H1 (cell line): ENCODE results near the gene RASSF4. TPM values are rescaled to one million over a fixed set of nuclear protein-coding genes. Genes with fewer than 3 reads are reported as not detected.

ENCODE experiments used
- CTCF ChIA-PET: fragments of 300-600 bp; sonication (Branson Sonifier 250); formaldehyde crosslinking; loops from one replicate; lab custom pipeline; 2021; ENCODE audit not compliant: partially characterized antibody; lab: Charles Lee
- POLR2A ChIA-PET: fragments of 300-600 bp; sonication (Branson Sonifier 250); formaldehyde crosslinking; loops from one replicate; lab custom pipeline; 2021; ENCODE audit warnings: inconsistent platforms; ENCODE audit not compliant: partially characterized antibody; lab: Charles Lee
- DNase-seq, 2 experiments: peaks; one replicate each; pipeline versions ENCODE4 v3.0.0 to v3.0.0-alpha.2; 2010 to 2022; ENCODE audit warnings: low spot score in 2 of 2, low read depth in 1 of 2, mixed read lengths in 1 of 2
- FAIRE-seq: peaks from 2 replicates; lab custom pipeline; 2011; peaks lifted over from hg19 to GRCh38; lab: Jason Lieb, UNC
- H2AFZ ChIP-seq: 2 replicates; pipeline ENCODE4 v1.8.1; 2012; ENCODE audit warnings: low read length, inconsistent platforms
- H2AK5ac ChIP-seq: 2 replicates; pipeline ENCODE4 v1.6.1; 2013; ENCODE audit warnings: low read depth, low read length
- H2BK120ac ChIP-seq: replicated peaks from 2 replicates; pipeline ENCODE3; 2013; ENCODE audit warnings: low read depth, low read length, inconsistent platforms
- H2BK12ac ChIP-seq: 2 replicates; pipeline ENCODE4 v1.6.1; 2013; ENCODE audit warnings: low read depth, low read length
- H2BK15ac ChIP-seq: 2 replicates; pipeline ENCODE4 v1.6.1; 2013; ENCODE audit warnings: low read length
- H2BK20ac ChIP-seq: 2 replicates; pipeline ENCODE4 v1.6.1; 2013; ENCODE audit warnings: low read length
- H2BK5ac ChIP-seq: 2 replicates; pipeline ENCODE4 v1.6.1; 2013; ENCODE audit warnings: low read depth, low read length
- H3K14ac ChIP-seq: 2 replicates; pipeline ENCODE4 v1.6.1; 2013; ENCODE audit warnings: inconsistent platforms; ENCODE audit not compliant: insufficient read length
- H3K18ac ChIP-seq: 2 replicates; pipeline ENCODE4 v1.6.1; 2013; ENCODE audit warnings: low read length; ENCODE audit errors: extremely low read depth
- H3K23ac ChIP-seq: 2 replicates; pipeline ENCODE4 v1.6.1; 2013; ENCODE audit warnings: inconsistent platforms; ENCODE audit not compliant: insufficient read length
- H3K23me2 ChIP-seq: 2 replicates; pipeline ENCODE4 v1.6.1; 2013; ENCODE audit warnings: low read depth, low read length
- H3K27ac ChIP-seq: 2 replicates; pipeline ENCODE4 v1.6.1; 2011; ENCODE audit warnings: low read depth, low read length, inconsistent platforms
- H3K27me3 ChIP-seq, 4 experiments: replicated peaks in 1 of 4; 1 replicate in 1 of 4; 2 replicates in 3 of 4; pipeline versions ENCODE4 v1.6.1 to v1.8.1; 2011 to 2013; ENCODE audit warnings: low read length in 3 of 4, mild to moderate bottlenecking in 3 of 4, inconsistent platforms in 2 of 4, mixed read lengths in 2 of 4, moderate library complexity in 1 of 4; ENCODE audit not compliant: control insufficient read depth in 3 of 4, insufficient read depth in 3 of 4; ENCODE audit errors: extremely low read depth in 1 of 4
- H3K36me3 ChIP-seq, 4 experiments: 2 replicates each; pipeline versions ENCODE4 v1.6.1 to v1.8.1; 2011 to 2013; ENCODE audit warnings: mild to moderate bottlenecking in 4 of 4, low read length in 3 of 4, moderate library complexity in 2 of 4, control low read depth in 1 of 4, inconsistent platforms in 1 of 4; ENCODE audit not compliant: insufficient read depth in 4 of 4, control insufficient read depth in 2 of 4
- H3K4ac ChIP-seq: replicated peaks from 2 replicates; pipeline ENCODE3; 2013; ENCODE audit warnings: low read length, low read depth, mixed read lengths, inconsistent platforms; ENCODE audit not compliant: insufficient read length
- H3K4me1 ChIP-seq, 4 experiments: replicated peaks in 1 of 4; 1 replicate in 1 of 4; 2 replicates in 3 of 4; pipeline versions ENCODE4 v1.6.1 to v1.8.1; 2011 to 2013; ENCODE audit warnings: low read length in 3 of 4, inconsistent platforms in 2 of 4, mixed read lengths in 1 of 4; ENCODE audit not compliant: insufficient read depth in 4 of 4, control insufficient read depth in 3 of 4
- H3K4me2 ChIP-seq, 2 experiments: 2 replicates each; pipeline versions ENCODE4 v1.6.1 to v1.8.1; 2011 to 2013; ENCODE audit warnings: low read depth in 2 of 2, low read length in 2 of 2, control low read depth in 1 of 2, inconsistent platforms in 1 of 2, mild to moderate bottlenecking in 1 of 2; ENCODE audit not compliant: insufficient read depth in 1 of 2
- H3K4me3 ChIP-seq, 4 experiments: fragments of 200-600, 300-600 bp in 1 of 4; sonication (generic), shearing (Covaris generic), sonication (Bioruptor Twin) in 1 of 4; 2 replicates each; pipeline versions ENCODE4 v1.5.1 to v1.8.1; 2011 to 2016; ENCODE audit warnings: low read length in 4 of 4, low read depth in 3 of 4, control low read depth in 2 of 4, inconsistent platforms in 2 of 4, mild to moderate bottlenecking in 2 of 4, mixed read lengths in 1 of 4, moderate library complexity in 1 of 4; ENCODE audit not compliant: insufficient read depth in 2 of 4; ENCODE audit errors: extremely low read depth in 1 of 4
- H3K56ac ChIP-seq: replicated peaks from 2 replicates; pipeline ENCODE3; 2013; ENCODE audit warnings: low read depth, mild to moderate bottlenecking, mixed read lengths, low read length, inconsistent platforms; ENCODE audit not compliant: insufficient read length
- H3K79me1 ChIP-seq: 2 replicates; pipeline ENCODE4 v1.6.1; 2013; ENCODE audit warnings: low read depth, low read length, control low read depth
- H3K79me2 ChIP-seq, 2 experiments: 2 replicates each; pipeline versions ENCODE4 v1.6.1 to v1.8.1; 2012 to 2013; ENCODE audit warnings: low read length in 2 of 2, mild to moderate bottlenecking in 2 of 2, inconsistent platforms in 1 of 2; ENCODE audit not compliant: insufficient read depth in 2 of 2, control insufficient read depth in 1 of 2
- H3K9ac ChIP-seq, 4 experiments: replicated peaks in 1 of 4; 1 replicate in 1 of 4; 2 replicates in 3 of 4; pipeline versions ENCODE4 v1.6.1 to v1.8.1; 2011 to 2013; ENCODE audit warnings: low read depth in 3 of 4, low read length in 3 of 4, control low read depth in 2 of 4, mild to moderate bottlenecking in 2 of 4, moderate library complexity in 2 of 4, inconsistent platforms in 1 of 4; ENCODE audit errors: extremely low read depth in 1 of 4
- H3K9me3 ChIP-seq, 2 experiments: 2 replicates each; pipeline versions ENCODE4 v1.6.1 to v1.8.1; 2012 to 2013; ENCODE audit warnings: mild to moderate bottlenecking in 2 of 2, moderate library complexity in 2 of 2, control low read depth in 1 of 2, inconsistent platforms in 1 of 2, low read depth in 1 of 2, low read length in 1 of 2, mixed read lengths in 1 of 2; ENCODE audit not compliant: insufficient read depth in 2 of 2
- H4K20me1 ChIP-seq, 2 experiments: replicated peaks in 1 of 2; 2 replicates each; pipeline versions ENCODE3 to v1.8.1; 2011 to 2013; ENCODE audit warnings: inconsistent platforms in 2 of 2, low read length in 2 of 2, mild to moderate bottlenecking in 1 of 2; ENCODE audit not compliant: insufficient read depth in 2 of 2, control insufficient read depth in 1 of 2
- H4K5ac ChIP-seq: 2 replicates; pipeline ENCODE4 v1.6.1; 2013; ENCODE audit warnings: low read length, low read depth, mixed read lengths, inconsistent platforms; ENCODE audit not compliant: insufficient read length
- H4K8ac ChIP-seq: 2 replicates; pipeline ENCODE4 v1.8.0; 2013; ENCODE audit warnings: mild to moderate bottlenecking, moderate library complexity, low read length, inconsistent platforms; ENCODE audit not compliant: insufficient read depth; ENCODE audit errors: extremely low read depth
- H4K91ac ChIP-seq: replicated peaks from 2 replicates; pipeline ENCODE3; 2013; ENCODE audit warnings: low read length, mixed read lengths, inconsistent platforms; ENCODE audit not compliant: insufficient read length
- JUND ChIP-seq: IDR thresholded peaks from 2 replicates; pipeline ENCODE4 v1.6.1; 2011; ENCODE audit warnings: mild to moderate bottlenecking, improper control_type of control experiment, low read length
- KDM1A ChIP-seq: fragments of 200-600, 300-600 bp; sonication (generic); IDR thresholded peaks from 2 replicates; pipeline ENCODE4 v1.7.1; 2016; ENCODE audit warnings: mild to moderate bottlenecking, low read length, borderline replicate concordance
- KDM4A ChIP-seq: IDR thresholded peaks from one replicate; pipeline ENCODE4 v1.7.1; 2012; ENCODE audit warnings: low read depth, mild to moderate bottlenecking, moderate library complexity, low read length, inconsistent platforms; ENCODE audit not compliant: severe bottlenecking
- RNF2 ChIP-seq: fragments of 200-900, 300-1000 bp; sonication (generic); IDR thresholded peaks from 2 replicates; pipeline ENCODE4 v1.7.1; 2016; ENCODE audit warnings: borderline replicate concordance, low read depth, mild to moderate bottlenecking, antibody characterized with exemption, low read length; ENCODE audit not compliant: poor library complexity, severe bottlenecking; ENCODE audit errors: missing control alignments
- WGBS, 2 experiments: shearing (Covaris generic) in 1 of 2; methylation state at CpG; one replicate each; pipeline versions ENCODE4 v1.1.6 to v1.1.7; 2013 to 2015; ENCODE audit warnings: low lambda C conversion rate in 2 of 2, mixed read lengths in 2 of 2, inconsistent platforms in 1 of 2, low coverage in 1 of 2, missing lambda C conversion rate in 1 of 2; ENCODE audit not compliant: insufficient replicate concordance in 2 of 2, insufficient coverage in 1 of 2, insufficient read length in 1 of 2; ENCODE audit errors: extremely low coverage in 1 of 2, missing lambda C conversion rate in 1 of 2; 5-methylcytosine and 5-hydroxymethylcytosine counted together
- polyA plus RNA-seq, 7 experiments: library from polyadenylated mRNA; depleted of rRNA in 3 of 7; stranded (reverse) in 5 of 7; unstranded in 2 of 7; fragments of >200 nt in 5 of 7; fragments of 200-250 nt in 2 of 7; gene quantifications; 1 replicate in 5 of 7; 2 replicates in 1 of 7; 4 replicates in 1 of 7; pipeline versions ENCODE4 v1.2.1 to v1.2.3, GENCODE V29; 2011 to 2013; ENCODE audit warnings: missing spikeins in 2 of 7, mixed read lengths in 2 of 7
- total RNA-seq: library from RNA; stranded (reverse); fragmentation: NEBNext Ultra II Directional; extraction: Animal tissue kit (Norgen Biotek cat#: 25700); gene quantifications from 2 replicates; pipeline ENCODE4 v1.2.1, GENCODE V29; 2021

Gene RASSF4
- total and polyA plus RNA-seq, 2 of the 8 experiments (the other 6 are each of a cell fraction or from before 2014, with no cell fraction given): 14.3 to 14.5 TPM

- ChIA-PET CTCF (interaction anchor here (1.2 to 10.3 kb wide), 2 partner anchors 26 to 50 kb away, joined by 3 to 119 read pairs; no protein-coding TSS in a partner anchor), POLR2A (interaction anchor here (0.7 to 0.8 kb wide), 2 partner anchors 8 to 13 kb away, joined by 3 read pairs; no protein-coding TSS in a partner anchor)
- no peaks in the 10 kb centered on the region for H4K20me1 ChIP-seq
- no peaks in the 10 kb centered on the region for H3K79me2 ChIP-seq
- no peak overlapping the region for H2BK5ac ChIP-seq
- no peak overlapping the region for H2BK15ac ChIP-seq
- H3K4me2 ChIP-seq: no peak overlapping the region
- no peak overlapping the region for H3K9ac ChIP-seq
- H2AK5ac ChIP-seq: no peak overlapping the region
- H3K4ac ChIP-seq: no peak overlapping the region
- no peak overlapping the region for H3K4me3 ChIP-seq
- no peak overlapping the region for H3K14ac ChIP-seq
- no peak overlapping the region for H2AFZ ChIP-seq
- H2BK120ac ChIP-seq: no peak overlapping the region
- no peak overlapping the region for H4K5ac ChIP-seq
- H4K91ac ChIP-seq: no peak overlapping the region
- no peak overlapping the region for H2BK12ac ChIP-seq
- no peak for TF ChIP-seq KDM4A
- TF ChIP-seq KDM1A: no peak
- TF ChIP-seq RNF2: no peak
- no peak for TF ChIP-seq JUND
- H3K27me3 ChIP-seq: no peaks in the 10 kb centered on the region; a peak in 1 of 7 replicates
- no peak overlapping the region for H3K56ac ChIP-seq
- FAIRE-seq: no peak
- no peaks in the 10 kb centered on the region for H3K23me2 ChIP-seq
- H3K36me3 ChIP-seq: no peaks in the 10 kb centered on the region
- H3K23ac ChIP-seq: no peak overlapping the region
- H4K8ac ChIP-seq: no peak overlapping the region
- WGBS, 2 experiments: 96% methylated on average over 7 of the region's 7 CpGs; no CpG with 5 or more reads in 1 of the 2 experiments
- no peaks in the 10 kb centered on the region for H3K4me1 ChIP-seq
- peak in 1 of 2 experiments; percentile 8 for DNase-seq
- H3K9me3 ChIP-seq: peaks cover 0 to 7% of the 10 kb centered on the region in 2 experiments; a peak in 2 of 4 replicates
- no peaks in the 10 kb centered on the region for H3K79me1 ChIP-seq
- no peak overlapping the region for H3K18ac ChIP-seq
- no peak overlapping the region for H2BK20ac ChIP-seq
- no peak overlapping the region for H3K27ac ChIP-seq
Observed at GRCh38 chr10:44939691-44940401, 19.8 kb upstream of the RASSF4 start.
